Keratinocyte (primary cell): ENCODE results near the gene OSGIN1. TPM values are rescaled to one million over a fixed set of nuclear protein-coding genes. Genes with fewer than 3 reads are reported as not detected.

Experiments
- DNase-seq: peaks from one replicate; pipeline ENCODE4 v3.0.0-alpha.2; 2011; ENCODE audit warnings: low read depth, missing footprints, low spot score
- FAIRE-seq: peaks from 2 replicates; lab custom pipeline; 2011; peaks lifted over from hg19 to GRCh38; lab: Jason Lieb, UNC
- H2AFZ ChIP-seq: 2 replicates; pipeline ENCODE4 v1.6.0; 2012; ENCODE audit warnings: low read length, control low read depth, inconsistent platforms; ENCODE audit not compliant: control insufficient read depth
- H3K27ac ChIP-seq: 2 replicates; pipeline ENCODE4 v1.5.1; 2011; ENCODE audit warnings: low read length; ENCODE audit not compliant: control insufficient read depth, insufficient read depth
- H3K27me3 ChIP-seq: 3 replicates; pipeline ENCODE4 v1.6.0; 2011; ENCODE audit warnings: low read length; ENCODE audit not compliant: control insufficient read depth, insufficient read depth; ENCODE audit errors: extremely low read depth
- H3K36me3 ChIP-seq, 2 experiments: 2 replicates in 1 of 2; 3 replicates in 1 of 2; pipeline ENCODE4 v1.5.1; 2011; ENCODE audit warnings: low read length in 2 of 2, mild to moderate bottlenecking in 1 of 2; ENCODE audit not compliant: control insufficient read depth in 2 of 2, insufficient read depth in 2 of 2; ENCODE audit errors: extremely low read depth in 1 of 2
- H3K4me1 ChIP-seq: 3 replicates; pipeline ENCODE4 v1.5.1; 2011; ENCODE audit warnings: low read length; ENCODE audit not compliant: control insufficient read depth, insufficient read depth; ENCODE audit errors: extremely low read depth
- H3K4me2 ChIP-seq: 3 replicates; pipeline ENCODE4 v1.6.0; 2011; ENCODE audit warnings: low read depth, low read length; ENCODE audit not compliant: control insufficient read depth, insufficient read depth; ENCODE audit errors: extremely low read depth
- H3K4me3 ChIP-seq, 3 experiments: fragments of 200-600 bp in 1 of 3; sonication (generic) in 1 of 3; 2 replicates in 2 of 3; 3 replicates in 1 of 3; pipeline ENCODE4 v1.5.1; 2011 to 2016; ENCODE audit warnings: low read length in 3 of 3, mild to moderate bottlenecking in 3 of 3, control low read depth in 2 of 3, inconsistent platforms in 1 of 3, low read depth in 1 of 3, mixed read lengths in 1 of 3, mixed run types in 1 of 3, moderate library complexity in 1 of 3; ENCODE audit not compliant: control insufficient read depth in 2 of 3, insufficient read depth in 2 of 3; ENCODE audit errors: extremely low read depth in 1 of 3
- H3K79me2 ChIP-seq: 2 replicates; pipeline ENCODE4 v1.6.0; 2012; ENCODE audit warnings: low read length; ENCODE audit not compliant: control insufficient read depth, insufficient read depth
- H3K9ac ChIP-seq: 3 replicates; pipeline ENCODE4 v1.6.0; 2011; ENCODE audit warnings: low read length; ENCODE audit not compliant: control insufficient read depth, insufficient read depth; ENCODE audit errors: extremely low read depth
- H3K9me1 ChIP-seq: 3 replicates; pipeline ENCODE4 v1.6.0; 2011; ENCODE audit warnings: low read length; ENCODE audit not compliant: control insufficient read depth, insufficient read depth; ENCODE audit errors: extremely low read depth
- H3K9me3 ChIP-seq: 2 replicates; pipeline ENCODE4 v1.5.1; 2012; ENCODE audit warnings: low read depth, low read length; ENCODE audit not compliant: control insufficient read depth
- H4K20me1 ChIP-seq: 3 replicates; pipeline ENCODE4 v1.6.0; 2011; ENCODE audit warnings: low read length; ENCODE audit not compliant: control insufficient read depth, insufficient read depth; ENCODE audit errors: extremely low read depth
- EZH2 ChIP-seq: IDR thresholded peaks from one replicate; pipeline ENCODE4 v1.6.1; 2012; ENCODE audit warnings: inconsistent platforms, mild to moderate bottlenecking, low read length, moderate library complexity
- dilution Hi-C: fragments of 300-500 bp; cut with MboI; formaldehyde crosslinking; loops from one replicate; pipeline ENCODE4 v1.7.0; 2020; ENCODE audit warnings: low sequenced_read_pairs; ENCODE audit not compliant: extremely low pct_ligation_motif_present
- polyA plus RNA-seq, 5 experiments: library from polyadenylated mRNA; depleted of rRNA in 3 of 5; stranded (reverse) in 3 of 5; stranded (forward) in 1 of 5; unstranded in 1 of 5; fragments of >200 nt; gene quantifications; 1 replicate in 1 of 5; 2 replicates in 3 of 5; 3 replicates in 1 of 5; pipeline versions ENCODE4 v1.2.1 to v1.2.3, GENCODE V29; 2011 to 2012; ENCODE audit warnings: missing spikeins in 2 of 5, low read depth in 1 of 5, low replicate concordance in 1 of 5
- TF ChIP-seq, protein P1 (sequence below), 3 experiments: IDR thresholded peaks in 1 of 3; conservative IDR thresholded peaks in 1 of 3; optimal IDR thresholded peaks in 1 of 3; 2 replicates in 2 of 3; 3 replicates in 1 of 3; pipeline versions ENCODE3 to v1.5.1; 2011; ENCODE audit warnings: low read length in 3 of 3, mild to moderate bottlenecking in 3 of 3, moderate library complexity in 2 of 3, control low read depth in 1 of 3, inconsistent platforms in 1 of 3; ENCODE audit not compliant: insufficient read depth in 2 of 3; ENCODE audit errors: extremely low read depth in 1 of 3

OSGIN1 gene
- polyA plus RNA-seq, 1 donor (not counting 4 experiments of a cell fraction or from before 2014, with no cell fraction given), result 2.1 TPM

- Histone ChIP-seq H3K9ac (no peak overlapping the region), H3K4me2 (no peak overlapping the region), H3K36me3 (no peaks in the 10 kb centered on the region), H4K20me1 (no peaks in the 10 kb centered on the region), H3K9me3 (no peaks in the 10 kb centered on the region), H3K4me3 (no peak overlapping the region), H3K27me3 (peaks cover 24% of the 10 kb centered on the region), H3K27ac (no peak overlapping the region), H3K79me2 (no peaks in the 10 kb centered on the region), H3K4me1 (no peaks in the 10 kb centered on the region), H3K9me1 (no peaks in the 10 kb centered on the region), H2AFZ (no peak overlapping the region)
- TF ChIP-seq, protein P1, sequence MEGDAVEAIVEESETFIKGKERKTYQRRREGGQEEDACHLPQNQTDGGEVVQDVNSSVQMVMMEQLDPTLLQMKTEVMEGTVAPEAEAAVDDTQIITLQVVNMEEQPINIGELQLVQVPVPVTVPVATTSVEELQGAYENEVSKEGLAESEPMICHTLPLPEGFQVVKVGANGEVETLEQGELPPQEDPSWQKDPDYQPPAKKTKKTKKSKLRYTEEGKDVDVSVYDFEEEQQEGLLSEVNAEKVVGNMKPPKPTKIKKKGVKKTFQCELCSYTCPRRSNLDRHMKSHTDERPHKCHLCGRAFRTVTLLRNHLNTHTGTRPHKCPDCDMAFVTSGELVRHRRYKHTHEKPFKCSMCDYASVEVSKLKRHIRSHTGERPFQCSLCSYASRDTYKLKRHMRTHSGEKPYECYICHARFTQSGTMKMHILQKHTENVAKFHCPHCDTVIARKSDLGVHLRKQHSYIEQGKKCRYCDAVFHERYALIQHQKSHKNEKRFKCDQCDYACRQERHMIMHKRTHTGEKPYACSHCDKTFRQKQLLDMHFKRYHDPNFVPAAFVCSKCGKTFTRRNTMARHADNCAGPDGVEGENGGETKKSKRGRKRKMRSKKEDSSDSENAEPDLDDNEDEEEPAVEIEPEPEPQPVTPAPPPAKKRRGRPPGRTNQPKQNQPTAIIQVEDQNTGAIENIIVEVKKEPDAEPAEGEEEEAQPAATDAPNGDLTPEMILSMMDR (optimal IDR thresholded peaks at IDR 0.05 in 1 of 3, IDR thresholded peaks at IDR 0.05 in 1 of 3, conservative IDR thresholded peaks at IDR 0.05 in 1 of 3; ENCODE audit: extremely low read depth in 1 of 3, insufficient read depth in 2 of 3, low read length in 3 of 3), result no peak
- no peak for TF ChIP-seq EZH2
- no peak for FAIRE-seq
- dilution Hi-C loops, result no loop called here
- no peak for DNase-seq
These were observed 18.4 kb upstream of the OSGIN1 start for GRCh38 chr16:83934684-83934977.

GRCh38 chr16:83935005-83935857, 17.8 kb upstream of the OSGIN1 start:
- Histone ChIP-seq H3K4me1 (no peaks in the 10 kb centered on the region), H3K36me3 (no peaks in the 10 kb centered on the region), H3K27me3 (peaks cover 24% of the 10 kb centered on the region), H2AFZ (no peak overlapping the region), H3K9ac (no peak overlapping the region), H4K20me1 (no peaks in the 10 kb centered on the region), H3K9me3 (no peaks in the 10 kb centered on the region), H3K79me2 (no peaks in the 10 kb centered on the region), H3K27ac (no peak overlapping the region), H3K9me1 (no peaks in the 10 kb centered on the region), H3K4me2 (no peak overlapping the region), H3K4me3 (no peak overlapping the region)
- TF ChIP-seq, protein P1 (optimal IDR thresholded peaks at IDR 0.05 in 1 of 3, IDR thresholded peaks at IDR 0.05 in 1 of 3, conservative IDR thresholded peaks at IDR 0.05 in 1 of 3; ENCODE audit: extremely low read depth in 1 of 3, insufficient read depth in 2 of 3, low read length in 3 of 3), result no peak
- TF ChIP-seq EZH2, result no peak
- FAIRE-seq (no peak), DNase-seq (no peak)
- dilution Hi-C loops, result no loop called here
